Central memory CD4-positive, alpha-beta T cell (primary cell): ENCODE data around the gene EPG5.
"Not testable (repeated sequence)": the region's sequence is repeated elsewhere in the genome, so short reads cannot be mapped to it uniquely, and the experiment has no call there.

ENCODE experiments used
- DNase-seq: peaks from one replicate; pipeline ENCODE4 v3.0.0; 2022

EPG5 gene

GRCh38 chr18:45860971-45861370, 106.2 kb downstream of the EPG5 start:
- no peak for DNase-seq

- no peak for DNase-seq
Measured at GRCh38 chr18:45860492-45860891, 106.6 kb downstream of the EPG5 start.

GRCh38 chr18:45859334-45859733, 107.8 kb downstream of the EPG5 start:
- DNase-seq: no peak

- no peak for DNase-seq
Measured at GRCh38 chr18:45856531-45856930, 110.6 kb downstream of the EPG5 start.

- no peak for DNase-seq
Measured at GRCh38 chr18:45854036-45854586, 113.0 kb downstream of the EPG5 start.

GRCh38 chr18:45852631-45853030, 114.5 kb downstream of the EPG5 start:
- no peak for DNase-seq

- no peak for DNase-seq
Measured at GRCh38 chr18:45851161-45851925, 115.8 kb downstream of the EPG5 start.

GRCh38 chr18:45850021-45850420, 117.1 kb downstream of the EPG5 start:
- DNase-seq: no peak

- DNase-seq: no peak
Measured at GRCh38 chr18:45849529-45849928, 117.6 kb downstream of the EPG5 start.

- not testable (repeated sequence) for DNase-seq
Measured at GRCh38 chr18:45848643-45849042, 118.5 kb downstream of the EPG5 start.

GRCh38 chr18:45847119-45847518, 120.0 kb downstream of the EPG5 start:
- DNase-seq: no peak

- DNase-seq: no peak
Measured at GRCh38 chr18:45845410-45845809, 121.7 kb downstream of the EPG5 start.

GRCh38 chr18:45844938-45845337, 122.2 kb downstream of the EPG5 start:
- DNase-seq: no peak

- DNase-seq: no peak
Measured at GRCh38 chr18:45843019-45843418, 124.1 kb downstream of the EPG5 start.

GRCh38 chr18:45841765-45842442, 125.2 kb downstream of the EPG5 start:
- no peak for DNase-seq

GRCh38 chr18:45841060-45841764, 125.9 kb downstream of the EPG5 start:
- no peak for DNase-seq

- peak; percentile 8 for DNase-seq
Measured at GRCh38 chr18:45839414-45840395, 127.4 kb downstream of the EPG5 start.

- no peak for DNase-seq
Measured at GRCh38 chr18:45838302-45839070, 128.6 kb downstream of the EPG5 start.

- peak; percentile 8 for DNase-seq
Measured at GRCh38 chr18:45837283-45838070, 129.7 kb downstream of the EPG5 start.
